CD8-positive, alpha-beta memory T cell (primary cell): Measurements from ENCODE around the gene AVP. TPM values are rescaled to one million over a fixed set of nuclear protein-coding genes. Genes with fewer than 3 reads are reported as not detected.
"Not testable (repeated sequence)": the region's sequence is repeated elsewhere in the genome, so short reads cannot be mapped to it uniquely, and the experiment has no call there.

Experiments
- CTCF ChIA-PET: fragments of 350-600 bp; sonication (Branson Sonifier 250); formaldehyde crosslinking; loops from one replicate; lab custom pipeline; 2021; ENCODE audit warnings: antibody characterized with exemption; lab: Charles Lee
- POLR2A ChIA-PET: fragments of 350-600 bp; sonication (Branson Sonifier 250); formaldehyde crosslinking; loops from one replicate; lab custom pipeline; 2021; ENCODE audit warnings: antibody characterized with exemption; lab: Charles Lee
- DNase-seq, 5 donors: peaks; one replicate each; pipeline versions ENCODE4 v3.0.0 to v3.0.0-alpha.2; 2020 to 2022; ENCODE audit warnings: mixed read lengths in 1 of 5
- H3K27ac ChIP-seq: one replicate; pipeline ENCODE4 v1.7.0; 2013; ENCODE audit warnings: low read depth, mild to moderate bottlenecking, low read length, moderate library complexity
- H3K27me3 ChIP-seq: 2 replicates; pipeline ENCODE4 v1.7.0; 2013; ENCODE audit warnings: low read length, mild to moderate bottlenecking; ENCODE audit not compliant: insufficient read depth, poor library complexity, severe bottlenecking
- H3K36me3 ChIP-seq: 2 replicates; pipeline ENCODE4 v1.7.0; 2013; ENCODE audit warnings: mild to moderate bottlenecking, low read length, moderate library complexity; ENCODE audit not compliant: insufficient read depth
- H3K4me1 ChIP-seq: 2 replicates; pipeline ENCODE4 v1.7.0; 2013; ENCODE audit warnings: mild to moderate bottlenecking, low read length, moderate library complexity; ENCODE audit not compliant: insufficient read depth
- H3K4me3 ChIP-seq: 2 replicates; pipeline ENCODE4 v1.7.0; 2013; ENCODE audit warnings: mild to moderate bottlenecking, low read length
- H3K9me3 ChIP-seq: 2 replicates; pipeline ENCODE4 v1.7.0; 2013; ENCODE audit warnings: mild to moderate bottlenecking, low read length
- H3K27ac Mint-ChIP-seq, 8 donors: one replicate each; pipeline ENCODE4 v1.8.0; 2020 to 2021; ENCODE audit warnings: mixed read lengths in 8 of 8, mild to moderate bottlenecking in 6 of 8, inconsistent platforms in 3 of 8, moderate library complexity in 3 of 8
- H3K27me3 Mint-ChIP-seq, 2 donors: one replicate each; pipeline ENCODE4 v1.8.0; 2020 to 2021; ENCODE audit warnings: mixed read lengths in 2 of 2, mild to moderate bottlenecking in 1 of 2, moderate library complexity in 1 of 2
- H3K36me3 Mint-ChIP-seq, 3 donors: one replicate each; pipeline ENCODE4 v1.8.0; 2020 to 2021; ENCODE audit warnings: mixed read lengths in 3 of 3, inconsistent platforms in 1 of 3, mild to moderate bottlenecking in 1 of 3
- H3K4me1 Mint-ChIP-seq, 3 donors: one replicate each; pipeline ENCODE4 v1.8.0; 2020 to 2021; ENCODE audit warnings: mixed read lengths in 3 of 3, inconsistent platforms in 1 of 3, mild to moderate bottlenecking in 1 of 3
- H3K4me3 Mint-ChIP-seq, 7 donors: one replicate each; pipeline ENCODE4 v1.8.0; 2020 to 2021; ENCODE audit warnings: mixed read lengths in 7 of 7, mild to moderate bottlenecking in 6 of 7, moderate library complexity in 4 of 7, inconsistent platforms in 2 of 7
- H3K9me3 Mint-ChIP-seq, 5 donors: one replicate each; pipeline ENCODE4 v1.8.0; 2020 to 2022; ENCODE audit warnings: mixed read lengths in 5 of 5, mild to moderate bottlenecking in 3 of 5, moderate library complexity in 2 of 5, inconsistent platforms in 1 of 5
- polyA plus RNA-seq: library from polyadenylated mRNA; unstranded; fragments of 300-500 nt; fragmentation: Illumina TruSeq; gene quantifications from one replicate; pipeline ENCODE4 v1.2.3, GENCODE V29; 2021
- total RNA-seq, 2 experiments: library from RNA; stranded (reverse); gene quantifications; one replicate each; pipeline ENCODE4 v1.2.3, GENCODE V29; 2021

The AVP gene
- total and polyA plus RNA-seq, 3 experiments from 2014 or later, result not detected

DNA sequence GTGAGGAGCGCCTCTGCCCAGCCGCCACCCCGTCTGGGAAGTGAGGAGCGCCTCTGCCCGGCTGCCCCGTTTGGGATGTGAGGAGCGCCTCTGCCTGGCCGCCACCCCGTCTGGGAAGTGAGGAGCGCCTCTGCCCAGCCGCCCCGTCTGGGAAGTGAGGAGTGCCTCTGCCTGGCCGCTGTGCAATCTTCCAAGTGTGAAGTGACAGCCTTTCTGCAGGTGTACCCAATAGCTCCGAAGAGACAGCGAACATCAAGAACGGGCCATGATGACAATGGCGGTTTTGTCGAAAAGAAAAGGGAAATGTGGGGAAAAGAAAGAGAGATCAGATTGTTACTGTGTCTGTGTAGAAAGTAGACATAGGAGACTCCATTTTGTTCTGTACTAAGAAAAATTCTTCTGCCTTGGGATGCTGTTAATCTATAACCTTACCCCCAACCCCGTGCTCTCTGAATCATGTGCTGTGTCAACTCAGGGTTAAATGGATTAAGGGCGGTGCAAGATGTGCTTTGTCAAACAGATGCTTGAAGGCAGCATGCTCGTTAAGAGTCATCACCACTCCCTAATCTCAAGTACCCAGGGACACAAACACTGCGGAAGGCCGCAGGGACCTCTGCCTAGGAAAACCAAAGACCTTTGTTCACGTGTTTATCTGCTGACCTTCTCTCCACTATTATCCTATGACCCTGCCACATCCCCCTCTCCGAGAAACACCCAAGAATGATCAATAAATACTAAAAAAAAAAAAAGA, 41.4 kb upstream of the AVP start:
- H3K27me3 Mint-ChIP-seq, H3K36me3 ChIP-seq, H3K4me3 ChIP-seq, POLR2A ChIA-PET, DNase-seq, H3K27ac ChIP-seq, H3K9me3 ChIP-seq, H3K9me3 Mint-ChIP-seq, H3K27me3 ChIP-seq, CTCF ChIA-PET, H3K4me3 Mint-ChIP-seq, H3K27ac Mint-ChIP-seq: not testable (repeated sequence)
- Mint-ChIP-seq H3K36me3 (peaks cover 3 to 34% (median 15%) of the 10 kb centered on the region in 3 donors), H3K4me1 (peaks cover 25 to 38% (median 34%) of the 10 kb centered on the region in 3 donors)
- H3K4me1 ChIP-seq, result peaks cover 29% of the 10 kb centered on the region

DNA sequence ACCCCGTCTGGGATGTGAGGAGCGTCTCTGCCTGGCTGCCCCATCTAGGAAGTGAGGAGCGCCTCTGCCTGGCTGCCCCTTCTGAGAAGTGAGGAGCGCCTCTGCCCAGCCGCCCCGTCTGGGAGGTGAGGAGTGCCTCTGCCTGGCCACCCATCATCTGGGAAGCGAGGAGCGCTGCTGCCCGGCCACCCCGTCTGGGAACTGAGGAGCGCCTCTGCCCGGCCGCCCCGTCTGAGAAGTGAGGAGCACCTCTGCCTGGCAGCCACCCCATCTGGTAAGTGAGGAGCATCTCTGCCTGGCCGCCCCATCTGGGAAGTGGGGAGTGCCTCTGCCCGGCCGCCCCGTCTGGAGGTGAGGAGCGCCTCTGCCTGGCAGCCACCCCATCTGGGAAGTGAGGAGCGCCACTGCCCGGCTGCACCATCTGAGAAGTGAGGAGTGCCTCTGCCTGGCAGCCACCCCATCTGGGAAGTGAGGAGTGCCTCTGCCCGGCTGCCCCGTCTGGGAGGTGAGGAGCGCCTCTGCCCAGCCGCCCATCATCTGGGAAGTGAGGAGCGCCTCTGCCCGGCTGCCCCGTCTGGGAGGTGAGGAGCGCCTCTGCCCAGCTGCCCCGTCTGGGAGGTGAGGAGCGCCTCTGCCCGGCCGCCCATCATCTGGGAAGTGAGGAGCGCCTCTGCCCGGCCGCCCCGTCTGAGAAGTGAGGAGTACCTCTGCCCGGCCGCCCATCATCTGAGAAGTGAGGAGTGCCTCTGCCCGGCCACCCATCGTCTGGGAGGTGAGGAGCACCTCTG, 40.4 kb upstream of the AVP start:
- H3K4me3 Mint-ChIP-seq, H3K9me3 Mint-ChIP-seq, POLR2A ChIA-PET, H3K27me3 Mint-ChIP-seq, CTCF ChIA-PET, H3K36me3 ChIP-seq, H3K27ac ChIP-seq, H3K27me3 ChIP-seq, H3K27ac Mint-ChIP-seq, DNase-seq, H3K9me3 ChIP-seq, H3K4me3 ChIP-seq: not testable (repeated sequence)
- H3K4me1 ChIP-seq, result peaks cover 34% of the 10 kb centered on the region
- peaks cover 29 to 43% (median 38%) of the 10 kb centered on the region in 3 donors for H3K4me1 Mint-ChIP-seq
- H3K36me3 Mint-ChIP-seq, result peaks cover 3 to 39% (median 17%) of the 10 kb centered on the region in 3 donors

DNA sequence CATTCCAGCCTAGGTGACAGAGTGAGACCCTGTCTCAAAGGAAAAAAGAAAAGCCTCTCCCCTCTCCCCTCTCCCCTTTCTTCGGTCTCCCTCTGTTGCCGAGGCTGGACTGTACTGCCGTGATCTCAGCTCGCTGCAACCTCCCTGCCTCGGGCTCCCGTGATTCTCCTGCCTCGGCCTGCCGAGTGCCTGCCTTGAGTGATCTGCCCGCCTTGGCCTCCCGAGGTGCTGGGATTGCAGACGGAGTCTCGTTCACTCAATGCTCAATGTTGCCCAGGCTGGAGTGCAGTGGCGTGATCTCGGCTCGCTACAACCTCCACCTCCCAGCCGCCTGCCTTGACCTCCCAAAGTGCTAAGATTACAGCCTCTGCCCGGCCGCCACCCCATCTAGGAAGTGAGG, 39.6 kb upstream of the AVP start:
- H3K4me3 ChIP-seq, DNase-seq, H3K27ac ChIP-seq, H3K9me3 ChIP-seq, H3K27me3 ChIP-seq, POLR2A ChIA-PET, H3K27me3 Mint-ChIP-seq, H3K9me3 Mint-ChIP-seq, H3K36me3 ChIP-seq: not testable (repeated sequence)
- Mint-ChIP-seq H3K36me3 (peaks cover 3 to 44% (median 17%) of the 10 kb centered on the region in 3 donors), H3K4me3 (peak overlapping the region in 1 of 7 donors; percentile 44), H3K4me1 (peaks cover 28 to 40% (median 39%) of the 10 kb centered on the region in 3 donors), H3K27ac (peak overlapping the region in 1 of 8 donors; percentile 27)
- CTCF ChIA-PET, result interaction anchor here (1.4 kb wide), 1 partner anchor 9 kb away, joined by 4 read pairs; no protein-coding TSS in a partner anchor
- H3K4me1 ChIP-seq, result peaks cover 34% of the 10 kb centered on the region

DNA sequence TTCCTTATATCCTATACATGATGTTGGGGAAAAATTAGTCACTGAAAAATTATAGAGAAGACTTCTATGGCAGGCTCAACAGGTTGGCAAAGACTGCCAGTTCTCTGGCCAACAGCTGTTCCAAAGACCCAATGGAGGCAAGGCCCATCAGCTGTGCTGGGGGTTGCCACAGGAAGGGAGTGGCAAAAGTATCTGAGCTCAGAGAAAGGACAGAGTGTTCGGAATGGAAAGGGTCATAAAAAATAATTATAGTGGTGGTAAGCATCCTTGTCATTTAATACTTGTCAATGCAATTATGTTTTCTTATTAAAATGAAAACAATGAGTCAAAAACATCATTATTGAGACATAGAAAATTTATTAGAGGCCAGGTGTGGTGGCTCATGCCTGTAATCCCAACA, 39.0 kb upstream of the AVP start:
- Histone ChIP-seq H3K27ac (no peak overlapping the region), H3K36me3 (no peaks in the 10 kb centered on the region), H3K27me3 (no peaks in the 10 kb centered on the region), H3K9me3 (no peaks in the 10 kb centered on the region), H3K4me1 (peaks cover 34% of the 10 kb centered on the region), H3K4me3 (no peak overlapping the region)
- Mint-ChIP-seq H3K4me1 (peaks cover 25 to 35% (median 35%) of the 10 kb centered on the region in 3 donors), H3K27ac (peak overlapping the region in 7 of 8 donors; percentile 22 to 92 (median 78)), H3K9me3 (peaks cover 0 to 2% (median 0%) of the 10 kb centered on the region in 5 donors), H3K4me3 (peak overlapping the region in 1 of 7 donors; percentile 17), H3K27me3 (no peaks in the 10 kb centered on the region), H3K36me3 (peaks cover 3 to 44% (median 17%) of the 10 kb centered on the region in 3 donors)
- CTCF ChIA-PET, result interaction anchor here (1.4 kb wide), 1 partner anchor 8 kb away, joined by 4 read pairs; no protein-coding TSS in a partner anchor
- no peak for DNase-seq
- POLR2A ChIA-PET, result no interaction called here

DNA sequence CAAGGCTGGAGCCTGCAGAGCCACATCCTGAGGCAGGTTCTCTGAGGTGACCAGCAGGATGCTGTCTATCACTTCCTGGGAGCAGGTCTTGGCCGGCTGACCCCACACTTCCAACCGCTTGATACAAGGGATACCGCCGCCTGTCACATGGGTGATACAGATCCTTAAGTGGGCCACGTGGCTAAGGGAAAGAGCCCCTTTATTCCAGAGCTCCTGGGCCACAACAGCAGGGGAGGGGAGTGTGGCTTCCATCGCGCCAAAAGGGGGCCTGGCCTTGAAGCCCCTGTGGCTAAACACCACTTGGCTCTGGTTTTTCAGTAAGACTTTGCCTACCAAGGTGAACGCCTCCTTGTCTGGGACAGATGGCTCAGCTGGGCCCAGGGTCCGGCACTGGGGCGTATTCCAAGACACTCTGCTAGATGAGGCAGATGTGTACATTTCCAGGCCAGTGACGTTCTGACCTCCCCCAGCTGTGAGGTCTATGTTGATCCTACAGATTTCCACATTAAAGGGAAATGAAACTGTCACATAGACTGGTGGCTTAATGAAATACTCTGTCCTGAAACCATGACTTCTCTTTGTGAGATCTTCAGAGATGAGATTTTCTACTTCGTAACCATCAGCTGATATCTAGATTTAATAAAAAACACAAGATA, 37.6 kb upstream of the AVP start:
- ChIA-PET POLR2A (no interaction called here), CTCF (no interaction called here)
- Mint-ChIP-seq H3K4me1 (peaks cover 25 to 35% (median 35%) of the 10 kb centered on the region in 3 donors), H3K36me3 (peaks cover 3 to 43% (median 17%) of the 10 kb centered on the region in 3 donors), H3K4me3 (no peak overlapping the region), H3K9me3 (peaks cover 0 to 2% (median 0%) of the 10 kb centered on the region in 5 donors), H3K27me3 (no peaks in the 10 kb centered on the region), H3K27ac (peak overlapping the region in 6 of 8 donors; percentile 47 to 93 (median 80))
- no peak overlapping the region for H3K27ac ChIP-seq
- H3K9me3 ChIP-seq, result no peaks in the 10 kb centered on the region
- H3K36me3 ChIP-seq, result no peaks in the 10 kb centered on the region
- H3K4me3 ChIP-seq, result peak overlapping the region; percentile 53
- no peak for DNase-seq
- peaks cover 34% of the 10 kb centered on the region for H3K4me1 ChIP-seq
- H3K27me3 ChIP-seq, result no peaks in the 10 kb centered on the region

DNA sequence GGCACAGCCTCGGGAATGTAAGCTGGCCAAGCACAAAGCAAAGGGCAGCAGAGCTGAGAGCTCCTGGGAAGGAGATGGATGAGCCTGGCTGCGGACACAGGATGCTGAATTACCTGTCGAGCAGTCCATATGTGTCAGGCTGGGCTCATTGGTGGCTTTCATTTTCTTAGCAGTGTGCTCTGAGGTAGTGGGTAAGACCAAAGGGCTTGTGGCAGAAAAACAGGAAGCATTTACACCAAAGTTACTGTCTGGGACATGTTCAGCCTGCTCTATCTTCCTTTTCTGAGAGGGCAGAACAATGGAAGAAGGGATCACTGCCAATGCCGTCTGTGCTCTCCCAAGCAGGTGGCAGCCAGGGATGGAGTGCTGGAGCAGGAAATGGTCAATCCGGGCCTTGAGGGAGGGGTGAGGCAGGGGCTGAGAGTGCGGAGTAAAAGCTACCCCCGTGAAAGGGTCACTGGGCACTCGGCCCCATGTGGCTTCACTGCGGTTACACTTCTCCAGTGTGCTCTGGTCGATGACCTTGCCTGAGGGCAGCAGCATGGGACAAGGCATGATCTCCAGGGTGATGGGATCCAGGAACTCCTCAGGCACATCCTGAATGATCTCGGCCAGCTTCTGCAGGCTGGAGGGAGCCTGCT, 36.9 kb upstream of the AVP start:
- peaks cover 3 to 44% (median 17%) of the 10 kb centered on the region in 3 donors for H3K36me3 Mint-ChIP-seq
- CTCF ChIA-PET, result interaction anchor here (0.9 kb wide), 1 partner anchor 68 kb away, joined by 3 read pairs; no protein-coding TSS in a partner anchor
- H3K4me1 Mint-ChIP-seq, result peaks cover 25 to 37% (median 35%) of the 10 kb centered on the region in 3 donors
- no peaks in the 10 kb centered on the region for H3K27me3 ChIP-seq
- H3K9me3 Mint-ChIP-seq, result peaks cover 0 to 2% (median 0%) of the 10 kb centered on the region in 5 donors
- peak overlapping the region; percentile 53 for H3K4me3 ChIP-seq
- POLR2A ChIA-PET, result no interaction called here
- H3K27me3 Mint-ChIP-seq, result no peaks in the 10 kb centered on the region
- no peak overlapping the region for H3K27ac ChIP-seq
- H3K4me1 ChIP-seq, result peaks cover 34% of the 10 kb centered on the region
- H3K27ac Mint-ChIP-seq, result peak overlapping the region; percentile 38 to 93 (median 80)
- no peaks in the 10 kb centered on the region for H3K9me3 ChIP-seq
- DNase-seq, result peak in 2 of 5 donors; percentile 17 to 72
- H3K36me3 ChIP-seq, result no peaks in the 10 kb centered on the region
- peak overlapping the region in 3 of 7 donors; percentile 51 to 58 (median 55) for H3K4me3 Mint-ChIP-seq

DNA sequence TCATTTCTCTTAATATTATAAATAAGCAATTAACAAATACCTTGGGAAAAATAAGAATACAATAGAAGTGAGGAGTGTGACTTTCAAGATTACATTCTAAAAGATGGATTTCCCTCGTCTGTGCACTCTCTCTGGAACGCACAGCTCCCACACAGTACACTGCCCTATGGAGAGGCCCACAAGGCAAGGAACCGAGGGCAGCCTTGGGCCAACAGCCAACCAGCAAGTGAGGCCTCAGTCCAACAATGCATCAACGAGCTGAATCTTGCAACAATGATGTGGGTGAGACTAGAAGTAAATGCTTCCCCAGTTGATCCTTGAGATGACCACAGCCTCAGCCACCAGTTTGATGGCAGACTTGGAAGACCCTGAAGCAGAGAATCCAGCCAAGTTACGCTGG, 34.5 kb upstream of the AVP start:
- Mint-ChIP-seq H3K27me3 (no peaks in the 10 kb centered on the region), H3K9me3 (peaks cover 0 to 2% (median 0%) of the 10 kb centered on the region in 5 donors), H3K27ac (no peak overlapping the region), H3K4me3 (no peak overlapping the region), H3K4me1 (peaks cover 26 to 45% (median 39%) of the 10 kb centered on the region in 3 donors), H3K36me3 (peaks cover 3 to 53% (median 20%) of the 10 kb centered on the region in 3 donors)
- H3K27me3 ChIP-seq, result no peaks in the 10 kb centered on the region
- H3K4me3 ChIP-seq, result no peak overlapping the region
- ChIA-PET POLR2A (no interaction called here), CTCF (interaction anchor here (0.6 kb wide), 1 partner anchor 33 kb away, joined by 3 read pairs; no protein-coding TSS in a partner anchor)
- no peak overlapping the region for H3K27ac ChIP-seq
- H3K36me3 ChIP-seq, result no peaks in the 10 kb centered on the region
- H3K9me3 ChIP-seq, result no peaks in the 10 kb centered on the region
- DNase-seq, result no peak
- peaks cover 34% of the 10 kb centered on the region for H3K4me1 ChIP-seq
